HepG2 (cell line): ENCODE data around the gene BMF. TPM values are rescaled to one million over a fixed set of nuclear protein-coding genes. Genes with fewer than 3 reads are reported as not detected.

Source experiments
- CEBPG ChIP-seq: IDR thresholded peaks from 2 replicates; pipeline ENCODE4 v1.6.1; 2016
- HMG20A ChIP-seq: IDR thresholded peaks from 2 replicates; pipeline ENCODE4 v1.6.1; 2016; ENCODE audit warnings: borderline replicate concordance
- HNRNPK ChIP-seq: fragments of 200-400 bp; formaldehyde crosslinking; IDR thresholded peaks from 2 replicates; pipeline ENCODE4 v1.6.1; 2018; ENCODE audit warnings: low read length, low read depth, moderate library complexity, mild to moderate bottlenecking; ENCODE audit not compliant: poor library complexity, severe bottlenecking
- KLF16 ChIP-seq, 2 experiments: sonication (generic) in 1 of 2; formaldehyde crosslinking in 1 of 2; IDR thresholded peaks; 2 replicates each; pipeline versions ENCODE4 v1.6.1 to v1.8.0; 2016 to 2023; ENCODE audit warnings: missing genetic modification reagents in 2 of 2, missing compliant biosample characterization in 1 of 2
- NFKBIZ ChIP-seq: IDR thresholded peaks from 2 replicates; pipeline ENCODE4 v1.6.1; 2018; ENCODE audit warnings: missing genetic modification reagents, missing compliant biosample characterization
- SALL1 ChIP-seq: sonication (generic); formaldehyde crosslinking; IDR thresholded peaks from 2 replicates; pipeline ENCODE4 v1.8.0; 2022; ENCODE audit warnings: mild to moderate bottlenecking, missing genetic modification reagents
- STAT5B ChIP-seq: sonication (generic); formaldehyde crosslinking; IDR thresholded peaks from 2 replicates; pipeline ENCODE4 v1.4.0; 2020; ENCODE audit warnings: missing genetic modification reagents
- XBP1 ChIP-seq: sonication (generic); formaldehyde crosslinking; IDR thresholded peaks from 2 replicates; pipeline ENCODE4 v1.5.0; 2020; ENCODE audit warnings: missing genetic modification reagents
- ZMYM2 ChIP-seq: sonication (generic); formaldehyde crosslinking; IDR thresholded peaks from 2 replicates; pipeline ENCODE4 v1.8.0; 2022; ENCODE audit warnings: mild to moderate bottlenecking, missing genetic modification reagents
- ZNF205 ChIP-seq: IDR thresholded peaks from 2 replicates; pipeline ENCODE4 v1.6.1; 2018; ENCODE audit warnings: missing biosample characterization, missing genetic modification reagents
- ZNF256 ChIP-seq: sonication (generic); formaldehyde crosslinking; conservative IDR thresholded peaks from 2 replicates; pipeline ENCODE4 v1.4.0; 2020; ENCODE audit warnings: missing genetic modification reagents
- ZNF33B ChIP-seq: sonication (generic); formaldehyde crosslinking; IDR thresholded peaks from 2 replicates; pipeline ENCODE4 v1.5.1; 2020; ENCODE audit warnings: mild to moderate bottlenecking, missing genetic modification reagents
- ZNF572 ChIP-seq: sonication (generic); formaldehyde crosslinking; IDR thresholded peaks from 2 replicates; pipeline ENCODE4 v1.5.1; 2020; ENCODE audit warnings: mild to moderate bottlenecking, missing genetic modification reagents
- ZNF749 ChIP-seq: sonication (generic); formaldehyde crosslinking; IDR thresholded peaks from 2 replicates; pipeline ENCODE4 v1.8.0; 2022; ENCODE audit warnings: mild to moderate bottlenecking, missing genetic modification reagents, moderate library complexity, borderline replicate concordance
- ZNF879 ChIP-seq: sonication (generic); formaldehyde crosslinking; IDR thresholded peaks from 2 replicates; pipeline ENCODE4 v1.8.1; 2023; ENCODE audit warnings: missing genetic modification reagents
- polyA plus RNA-seq, 8 experiments: library from polyadenylated mRNA; depleted of rRNA in 3 of 8; stranded (reverse) in 7 of 8; unstranded in 1 of 8; fragments of >200 nt; fragmentation: Illumina TruSeq in 4 of 8; extraction: Trizol in 4 of 8; gene quantifications; 2 replicates each; pipeline versions ENCODE4 v1.2.1 to v1.2.3, GENCODE V29; 2011 to 2016; ENCODE audit warnings: low read depth in 4 of 8, missing spikeins in 1 of 8, mixed read lengths in 1 of 8; ENCODE audit not compliant: insufficient read depth in 1 of 8
- total RNA-seq, 5 experiments: library from RNA; depleted of rRNA; stranded (reverse); fragments of >200 nt; fragmentation: Illumina TruSeq; extraction: Trizol; gene quantifications; 2 replicates each; pipeline ENCODE4 v1.2.3, GENCODE V29; 2016; ENCODE audit warnings: low read depth in 1 of 5
- TF ChIP-seq, protein P1 (sequence below): sonication (generic); formaldehyde crosslinking; IDR thresholded peaks from 2 replicates; pipeline ENCODE4 v1.4.0; 2020; ENCODE audit warnings: missing genetic modification reagents
- TF ChIP-seq, protein P2 (sequence below), 2 experiments: sonication (generic) in 1 of 2; formaldehyde crosslinking in 1 of 2; IDR thresholded peaks; 2 replicates each; pipeline versions ENCODE4 v1.4.0 to v1.6.1; 2018 to 2020; ENCODE audit warnings: missing genetic modification reagents in 2 of 2, borderline replicate concordance in 1 of 2, low read depth in 1 of 2, mild to moderate bottlenecking in 1 of 2, missing biosample characterization in 1 of 2
- TF ChIP-seq, protein P3 (sequence below): sonication (generic); formaldehyde crosslinking; IDR thresholded peaks from 2 replicates; pipeline ENCODE4 v1.8.0; 2022; ENCODE audit warnings: mild to moderate bottlenecking, missing genetic modification reagents; ENCODE audit not compliant: insufficient replicate concordance
- TF ChIP-seq, protein P4 (sequence below): IDR thresholded peaks from 2 replicates; pipeline ENCODE4 v1.6.1; 2016; ENCODE audit warnings: low read depth, control low read depth

Gene BMF
- total and polyA plus RNA-seq, 2 of the 13 experiments (the other 11 are each of a cell fraction or from before 2014, with no cell fraction given), result 8.7 to 15.9 TPM

DNA sequence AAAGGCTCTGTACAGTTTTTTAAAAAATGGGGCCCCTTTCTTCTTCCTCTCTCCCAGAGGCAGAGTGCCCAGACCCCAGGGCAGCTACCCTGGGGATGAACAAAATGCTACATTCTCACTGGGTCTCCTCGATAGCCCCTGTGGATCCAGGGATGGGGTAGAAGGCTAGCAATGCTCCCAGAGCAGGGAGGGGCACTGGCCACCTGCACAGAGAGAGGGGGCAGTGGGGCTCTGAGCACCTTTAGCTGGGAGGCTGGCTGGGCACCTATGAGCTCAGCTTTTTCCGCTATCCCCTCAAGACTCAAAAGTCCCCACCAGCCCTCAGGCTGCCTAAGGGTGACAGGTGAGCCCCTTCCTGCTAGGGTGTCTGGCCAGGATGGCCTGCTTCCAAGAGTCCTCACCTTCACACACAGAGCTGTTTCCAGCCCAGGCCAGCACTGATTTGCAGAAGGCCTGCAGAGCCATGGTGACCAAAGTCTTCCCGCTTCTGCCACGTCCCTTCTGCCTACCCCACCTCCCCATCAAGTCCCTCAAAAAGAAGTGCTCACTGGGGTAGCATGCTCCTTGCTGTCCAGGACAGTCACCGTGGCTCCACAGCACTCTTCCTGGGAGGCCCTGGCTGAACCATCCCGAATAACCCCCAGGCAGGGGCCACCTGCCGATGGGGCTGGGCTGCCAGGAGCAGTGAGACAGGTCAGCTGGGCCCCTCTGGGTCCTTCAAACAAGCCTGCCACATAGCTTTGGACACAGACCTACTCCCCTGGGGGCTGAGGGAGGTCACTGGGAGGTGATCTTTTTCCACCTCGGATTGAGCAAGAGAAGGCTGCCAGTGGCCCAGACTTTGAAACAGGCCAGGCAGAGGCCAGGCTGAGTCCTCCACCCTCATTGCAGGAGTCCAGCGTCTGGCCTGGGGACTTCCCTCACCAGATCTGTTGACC is 20.4 kb downstream of the BMF start (continued):
- TF ChIP-seq ZNF256 (CRISPR knock-in tag) (no peak), ZNF33B (peak; percentile 54; the same call in 1 of the 2 replicates), NFKBIZ (peak; percentile 72), SALL1 (CRISPR knock-in tag) (peak; percentile 83), ZMYM2 (CRISPR knock-in tag) (0 out of 2 replicates have a peak, but pooled peaks have one; percentile 49), ZNF205 (CRISPR knock-in tag) (peak; percentile 76), KLF16 (CRISPR knock-in tag; IDR thresholded peaks at IDR 0.05) (peak in 1 of 2 experiments; percentile 78; a peak in 1 of 4 replicates), HNRNPK (no peak), ZNF572 (CRISPR knock-in tag) (peak; percentile 87; the same call in 1 of the 2 replicates), XBP1 (CRISPR knock-in tag) (no peak), ZNF749 (no peak), HMG20A (CRISPR knock-in tag) (peak; percentile 85), ZNF879 (CRISPR knock-in tag) (no peak), STAT5B (CRISPR knock-in tag) (no peak), CEBPG (CRISPR knock-in tag) (peak; percentile 95)
- TF ChIP-seq, protein P1, sequence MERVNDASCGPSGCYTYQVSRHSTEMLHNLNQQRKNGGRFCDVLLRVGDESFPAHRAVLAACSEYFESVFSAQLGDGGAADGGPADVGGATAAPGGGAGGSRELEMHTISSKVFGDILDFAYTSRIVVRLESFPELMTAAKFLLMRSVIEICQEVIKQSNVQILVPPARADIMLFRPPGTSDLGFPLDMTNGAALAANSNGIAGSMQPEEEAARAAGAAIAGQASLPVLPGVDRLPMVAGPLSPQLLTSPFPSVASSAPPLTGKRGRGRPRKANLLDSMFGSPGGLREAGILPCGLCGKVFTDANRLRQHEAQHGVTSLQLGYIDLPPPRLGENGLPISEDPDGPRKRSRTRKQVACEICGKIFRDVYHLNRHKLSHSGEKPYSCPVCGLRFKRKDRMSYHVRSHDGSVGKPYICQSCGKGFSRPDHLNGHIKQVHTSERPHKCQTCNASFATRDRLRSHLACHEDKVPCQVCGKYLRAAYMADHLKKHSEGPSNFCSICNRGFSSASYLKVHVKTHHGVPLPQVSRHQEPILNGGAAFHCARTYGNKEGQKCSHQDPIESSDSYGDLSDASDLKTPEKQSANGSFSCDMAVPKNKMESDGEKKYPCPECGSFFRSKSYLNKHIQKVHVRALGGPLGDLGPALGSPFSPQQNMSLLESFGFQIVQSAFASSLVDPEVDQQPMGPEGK (CRISPR knock-in tag), result peak; percentile 97
- TF ChIP-seq, protein P2, sequence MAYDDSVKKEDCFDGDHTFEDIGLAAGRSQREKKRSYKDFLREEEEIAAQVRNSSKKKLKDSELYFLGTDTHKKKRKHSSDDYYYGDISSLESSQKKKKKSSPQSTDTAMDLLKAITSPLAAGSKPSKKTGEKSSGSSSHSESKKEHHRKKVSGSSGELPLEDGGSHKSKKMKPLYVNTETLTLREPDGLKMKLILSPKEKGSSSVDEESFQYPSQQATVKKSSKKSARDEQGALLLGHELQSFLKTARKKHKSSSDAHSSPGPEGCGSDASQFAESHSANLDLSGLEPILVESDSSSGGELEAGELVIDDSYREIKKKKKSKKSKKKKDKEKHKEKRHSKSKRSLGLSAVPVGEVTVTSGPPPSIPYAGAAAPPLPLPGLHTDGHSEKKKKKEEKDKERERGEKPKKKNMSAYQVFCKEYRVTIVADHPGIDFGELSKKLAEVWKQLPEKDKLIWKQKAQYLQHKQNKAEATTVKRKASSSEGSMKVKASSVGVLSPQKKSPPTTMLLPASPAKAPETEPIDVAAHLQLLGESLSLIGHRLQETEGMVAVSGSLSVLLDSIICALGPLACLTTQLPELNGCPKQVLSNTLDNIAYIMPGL (CRISPR knock-in tag; IDR thresholded peaks at IDR 0.05; ENCODE audit: borderline replicate concordance in 1 of 2, low read depth in 1 of 2), result peak; percentile 52 to 58; a peak in 1 of 4 replicates
- TF ChIP-seq, protein P3, sequence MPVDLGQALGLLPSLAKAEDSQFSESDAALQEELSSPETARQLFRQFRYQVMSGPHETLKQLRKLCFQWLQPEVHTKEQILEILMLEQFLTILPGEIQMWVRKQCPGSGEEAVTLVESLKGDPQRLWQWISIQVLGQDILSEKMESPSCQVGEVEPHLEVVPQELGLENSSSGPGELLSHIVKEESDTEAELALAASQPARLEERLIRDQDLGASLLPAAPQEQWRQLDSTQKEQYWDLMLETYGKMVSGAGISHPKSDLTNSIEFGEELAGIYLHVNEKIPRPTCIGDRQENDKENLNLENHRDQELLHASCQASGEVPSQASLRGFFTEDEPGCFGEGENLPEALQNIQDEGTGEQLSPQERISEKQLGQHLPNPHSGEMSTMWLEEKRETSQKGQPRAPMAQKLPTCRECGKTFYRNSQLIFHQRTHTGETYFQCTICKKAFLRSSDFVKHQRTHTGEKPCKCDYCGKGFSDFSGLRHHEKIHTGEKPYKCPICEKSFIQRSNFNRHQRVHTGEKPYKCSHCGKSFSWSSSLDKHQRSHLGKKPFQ, result peak; percentile 39
- TF ChIP-seq, protein P4, sequence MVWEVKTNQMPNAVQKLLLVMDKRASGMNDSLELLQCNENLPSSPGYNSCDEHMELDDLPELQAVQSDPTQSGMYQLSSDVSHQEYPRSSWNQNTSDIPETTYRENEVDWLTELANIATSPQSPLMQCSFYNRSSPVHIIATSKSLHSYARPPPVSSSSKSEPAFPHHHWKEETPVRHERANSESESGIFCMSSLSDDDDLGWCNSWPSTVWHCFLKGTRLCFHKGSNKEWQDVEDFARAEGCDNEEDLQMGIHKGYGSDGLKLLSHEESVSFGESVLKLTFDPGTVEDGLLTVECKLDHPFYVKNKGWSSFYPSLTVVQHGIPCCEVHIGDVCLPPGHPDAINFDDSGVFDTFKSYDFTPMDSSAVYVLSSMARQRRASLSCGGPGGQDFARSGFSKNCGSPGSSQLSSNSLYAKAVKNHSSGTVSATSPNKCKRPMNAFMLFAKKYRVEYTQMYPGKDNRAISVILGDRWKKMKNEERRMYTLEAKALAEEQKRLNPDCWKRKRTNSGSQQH (CRISPR knock-in tag), result 0 out of 2 replicates have a peak, but pooled peaks have one; percentile 21
